ENCODE results near the gene REXO1. TPM values are rescaled to one million over a fixed set of nuclear protein-coding genes. Genes with fewer than 3 reads are reported as not detected.

The REXO1 gene
- total RNA-seq, 2 donors from 2014 or later = 22.8 to 27.4 TPM

DNA sequence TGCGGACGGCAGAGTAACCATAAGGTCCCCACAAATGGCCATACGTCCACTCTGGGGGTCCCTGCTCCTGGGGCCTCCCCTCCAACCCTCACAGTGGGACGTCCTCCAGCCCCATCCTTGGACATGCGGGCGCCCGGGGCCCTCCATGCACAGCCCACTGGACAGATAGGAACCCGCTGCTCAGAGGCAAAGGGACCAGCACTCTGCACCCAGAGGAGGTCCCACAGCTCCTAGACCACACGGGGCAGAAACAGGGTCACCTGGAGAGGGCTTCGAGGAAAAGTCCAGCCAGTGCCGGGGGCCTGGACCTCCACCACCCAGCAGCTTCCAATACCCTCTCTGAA, 11.1 kb downstream of the REXO1 start:
- DNase-seq (ENCODE audit: low spot score) = no peak
- intact Hi-C loops (cut with DNase I) = no loop called here

DNA sequence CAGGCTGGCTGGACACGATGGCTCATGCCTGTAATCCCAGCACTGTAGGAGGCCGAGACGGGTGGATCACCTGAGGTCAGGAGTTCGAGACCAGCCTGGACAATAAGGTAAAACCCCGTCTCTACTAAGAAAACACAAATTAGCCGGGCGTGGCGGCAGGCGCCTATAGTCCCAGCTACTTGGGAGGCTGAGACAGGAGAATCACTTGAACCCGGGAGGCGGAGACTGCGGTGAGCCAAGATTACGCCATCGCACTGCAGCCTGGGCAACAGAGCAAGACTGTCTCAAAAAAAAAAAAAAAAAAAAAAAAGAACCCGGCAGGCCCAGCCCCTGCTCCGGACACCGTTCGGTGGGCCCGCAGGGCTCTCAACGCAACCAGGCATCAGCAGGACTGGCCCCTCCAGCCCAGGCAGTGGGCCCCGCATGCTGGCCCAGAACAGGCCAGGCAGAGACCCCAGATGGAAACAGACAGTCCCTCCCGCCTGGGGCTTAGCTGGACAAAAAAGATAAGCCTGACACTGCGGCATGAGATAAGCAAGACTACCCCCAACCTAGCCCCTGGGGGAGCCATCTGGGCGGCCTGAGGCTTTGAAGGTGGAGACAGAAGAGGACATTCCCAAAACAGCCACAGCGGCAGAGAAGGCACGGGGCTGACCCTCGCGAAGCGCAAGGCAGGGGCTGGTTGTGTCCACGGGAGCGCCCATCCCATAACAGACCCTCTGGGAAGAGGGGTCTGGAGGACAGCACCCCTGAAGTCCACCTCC, 11.6 kb downstream of the REXO1 start:
- DNase-seq (ENCODE audit: low spot score) = no peak
- intact Hi-C loops (cut with DNase I) = no loop called here

DNA sequence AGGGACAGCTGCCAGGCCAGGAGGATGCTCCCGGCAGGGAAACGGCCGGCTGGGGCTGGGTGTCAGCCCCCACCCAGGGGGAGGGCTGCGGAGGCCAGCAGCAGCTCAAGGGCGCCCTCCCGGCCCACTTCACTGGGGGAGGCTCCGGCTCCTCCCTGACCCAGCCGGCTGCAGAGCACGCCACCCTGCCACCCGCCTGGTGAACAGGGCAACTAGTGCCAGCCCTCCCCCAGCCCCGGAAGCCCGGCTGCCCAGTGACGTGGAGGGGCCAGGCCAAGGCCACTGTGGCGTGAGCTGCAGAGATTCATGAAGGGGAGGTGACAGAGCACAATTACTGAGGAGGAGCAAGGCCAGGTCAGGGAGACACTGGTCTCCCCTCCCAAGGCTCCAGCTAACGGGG, 14.7 kb downstream of the REXO1 start:
- intact Hi-C loops (cut with DNase I) = no loop called here
- no peak for DNase-seq (ENCODE audit: low spot score)

DNA sequence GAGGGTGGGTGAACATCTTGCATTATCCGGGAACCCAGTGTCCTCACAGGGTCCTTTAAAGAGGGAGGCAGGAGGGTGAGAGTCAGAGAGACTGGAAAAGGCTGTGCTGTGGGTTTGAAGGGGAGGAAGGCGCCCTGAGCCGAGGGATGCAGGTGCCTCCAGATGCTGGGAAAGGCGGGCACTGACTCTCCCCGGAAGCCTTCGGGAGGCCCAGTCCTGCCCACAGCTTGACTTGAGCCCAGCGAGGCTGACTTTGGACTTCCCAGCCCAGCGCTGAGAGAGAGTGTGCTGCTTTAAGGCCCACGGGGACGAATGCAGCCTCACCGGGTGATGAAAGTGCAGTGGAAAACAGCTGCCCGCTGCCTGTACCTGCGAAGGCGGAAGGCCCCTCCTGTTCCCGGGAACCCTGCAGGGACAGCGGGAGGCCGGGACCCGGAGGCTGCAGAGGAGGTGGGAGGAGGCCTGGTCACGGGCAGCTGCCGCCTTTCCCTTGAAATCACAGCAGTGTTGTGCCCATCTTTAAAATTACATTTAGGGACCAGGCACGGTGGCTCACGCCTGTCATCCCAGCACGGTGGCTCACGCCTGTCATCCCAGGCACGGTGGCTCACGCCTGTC, 16.1 kb downstream of the REXO1 start:
- intact Hi-C loops (cut with DNase I) = no loop called here
- DNase-seq (ENCODE audit: low spot score) = no peak

DNA sequence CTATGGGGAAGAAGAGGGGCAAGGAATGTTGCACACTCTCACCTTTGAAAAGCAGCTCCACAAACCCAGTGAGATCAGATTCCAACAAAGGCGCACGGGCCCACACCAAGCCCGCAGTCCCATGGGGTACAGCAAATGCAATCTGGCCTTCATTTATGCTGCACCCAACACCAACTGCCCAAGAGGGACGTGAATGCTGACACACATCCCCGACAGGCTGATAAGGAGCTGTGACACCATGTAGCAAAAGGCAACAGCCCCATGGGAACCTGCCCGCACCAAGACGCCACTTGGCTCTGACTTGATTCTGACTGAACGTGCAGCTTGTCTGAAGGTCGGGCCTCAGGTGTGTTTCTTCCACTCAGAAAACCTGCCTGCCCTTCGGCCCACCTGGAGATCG, 17.3 kb downstream of the REXO1 start:
- intact Hi-C loops (cut with DNase I) = no loop called here
- DNase-seq (ENCODE audit: low spot score) = no peak

DNA sequence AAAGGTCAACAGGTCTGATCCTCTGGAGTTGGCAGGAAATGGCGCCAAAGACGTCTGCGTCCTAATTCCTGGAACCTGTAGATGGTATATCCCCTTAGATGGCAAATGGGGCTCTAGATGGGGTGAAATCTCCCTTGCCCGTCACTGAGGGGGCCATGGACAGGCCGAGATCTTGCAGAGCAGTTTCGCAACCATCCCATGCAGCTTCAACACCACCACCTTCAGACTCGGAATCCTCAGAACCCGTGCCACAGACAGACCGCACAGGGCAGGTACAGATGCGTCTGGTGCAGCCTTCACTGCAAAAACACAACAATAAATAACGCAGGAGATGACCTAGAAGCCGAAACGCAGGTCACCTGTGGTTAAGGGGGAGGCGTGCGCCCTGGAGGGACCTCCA, 17.7 kb downstream of the REXO1 start:
- DNase-seq (ENCODE audit: low spot score) = no peak
- intact Hi-C loops (cut with DNase I) = no loop called here

DNA sequence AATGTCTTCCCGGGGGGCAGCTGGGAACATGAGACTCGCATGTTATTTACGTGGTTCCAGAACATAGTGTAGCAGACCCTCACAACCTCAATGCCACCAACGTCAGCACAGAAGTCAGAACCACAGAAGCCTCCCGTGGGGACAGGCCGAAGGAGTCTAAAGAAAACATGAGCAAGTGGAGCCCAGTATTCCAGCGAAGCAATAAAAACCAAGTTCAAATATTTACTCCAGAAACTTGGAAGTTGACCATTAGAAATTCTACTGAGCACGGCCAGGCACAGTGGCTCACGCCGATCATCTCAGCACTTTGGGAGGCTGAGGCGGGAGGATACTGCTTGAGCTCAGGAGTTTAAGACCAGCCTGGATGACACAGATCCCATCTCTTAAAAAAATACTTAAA, 18.3 kb downstream of the REXO1 start:
- DNase-seq (ENCODE audit: low spot score) = no peak
- intact Hi-C loops (cut with DNase I) = no loop called here

DNA sequence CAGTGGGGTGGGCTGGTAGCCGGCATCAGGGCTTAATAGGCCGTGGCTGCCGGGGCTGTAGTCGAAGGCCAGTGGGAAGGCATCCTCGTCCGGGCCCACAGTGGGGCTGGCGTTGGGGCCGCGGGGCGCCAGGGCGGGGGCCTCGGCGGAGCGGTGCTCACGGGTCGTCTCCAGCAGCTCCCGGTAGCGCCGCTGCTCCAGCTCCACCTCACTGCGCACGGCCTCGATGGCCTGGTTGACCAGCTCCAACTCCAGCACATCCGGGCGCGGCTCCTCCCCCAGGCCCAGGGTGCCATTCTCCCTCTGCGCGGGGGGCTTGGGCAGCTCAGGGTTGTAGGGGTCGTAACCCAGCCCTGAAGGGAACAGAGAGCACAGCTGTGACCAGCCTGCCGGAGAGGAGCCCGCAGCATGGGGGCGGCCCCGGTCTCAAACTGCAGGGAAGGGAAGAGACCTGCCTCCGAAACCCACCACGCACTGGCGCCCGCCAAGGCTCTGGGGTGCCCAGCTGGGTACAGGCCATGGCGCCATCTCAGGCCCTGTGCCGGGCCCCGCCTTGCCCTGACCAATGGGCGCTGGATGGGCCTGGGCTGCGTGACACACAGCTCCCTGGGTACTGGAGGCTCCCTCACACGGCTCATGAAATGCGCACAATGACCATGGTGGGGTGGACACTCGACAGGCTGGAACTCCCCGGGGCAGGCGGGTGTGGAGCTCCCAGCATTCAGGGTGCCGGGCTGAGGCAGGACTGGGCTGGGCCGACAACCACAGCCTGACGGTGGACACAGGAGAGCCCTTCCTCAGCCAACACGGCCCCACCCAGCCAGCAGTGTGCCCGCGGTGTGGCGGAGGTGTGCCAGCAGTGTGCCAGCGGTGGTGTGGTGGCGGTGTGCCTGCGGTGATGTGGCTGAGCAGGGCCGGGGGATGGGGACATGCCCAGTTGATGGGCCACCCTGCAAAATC, 19.7 kb downstream of the REXO1 start:
- no peak for DNase-seq (ENCODE audit: low spot score)
- intact Hi-C loops (cut with DNase I) = no loop called here

DNA sequence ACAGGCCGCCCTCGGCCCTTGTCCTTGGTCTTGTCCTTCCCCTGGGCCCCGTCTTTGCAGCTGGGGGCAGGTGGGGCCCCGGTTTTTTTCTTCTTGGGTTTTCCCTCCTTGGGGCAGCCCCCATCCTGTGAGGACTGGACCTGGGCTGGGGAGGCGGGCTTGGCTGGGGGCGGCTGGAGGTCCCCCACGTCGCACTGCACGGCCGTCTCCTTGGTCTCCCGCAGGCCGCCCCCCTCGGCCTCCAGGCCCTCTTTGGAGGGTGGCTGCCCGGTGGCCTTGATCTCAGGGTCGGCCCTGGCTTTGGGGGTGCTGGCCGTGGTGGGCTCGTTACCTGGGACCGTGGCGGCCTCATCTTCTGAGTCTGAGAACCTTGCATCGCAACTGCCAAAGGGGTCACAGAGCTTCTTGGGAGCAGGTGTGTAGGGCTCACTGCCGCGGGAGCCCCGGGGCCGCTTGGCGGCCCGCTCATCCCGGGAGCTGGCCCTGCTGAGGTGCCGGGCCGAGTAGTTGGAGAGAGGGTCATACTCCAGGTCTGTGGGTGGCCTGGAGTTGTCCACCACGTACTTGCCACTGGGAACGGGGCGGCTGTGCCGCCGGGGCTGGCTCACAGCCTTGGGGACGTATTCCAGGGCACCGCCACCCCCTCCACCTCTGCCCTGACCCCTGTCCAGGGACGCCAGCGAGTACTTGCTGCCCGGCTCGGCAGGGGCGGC, 20.6 kb downstream of the REXO1 start:
- intact Hi-C loops (cut with DNase I) = no loop called here
- DNase-seq (ENCODE audit: low spot score) = no peak

DNA sequence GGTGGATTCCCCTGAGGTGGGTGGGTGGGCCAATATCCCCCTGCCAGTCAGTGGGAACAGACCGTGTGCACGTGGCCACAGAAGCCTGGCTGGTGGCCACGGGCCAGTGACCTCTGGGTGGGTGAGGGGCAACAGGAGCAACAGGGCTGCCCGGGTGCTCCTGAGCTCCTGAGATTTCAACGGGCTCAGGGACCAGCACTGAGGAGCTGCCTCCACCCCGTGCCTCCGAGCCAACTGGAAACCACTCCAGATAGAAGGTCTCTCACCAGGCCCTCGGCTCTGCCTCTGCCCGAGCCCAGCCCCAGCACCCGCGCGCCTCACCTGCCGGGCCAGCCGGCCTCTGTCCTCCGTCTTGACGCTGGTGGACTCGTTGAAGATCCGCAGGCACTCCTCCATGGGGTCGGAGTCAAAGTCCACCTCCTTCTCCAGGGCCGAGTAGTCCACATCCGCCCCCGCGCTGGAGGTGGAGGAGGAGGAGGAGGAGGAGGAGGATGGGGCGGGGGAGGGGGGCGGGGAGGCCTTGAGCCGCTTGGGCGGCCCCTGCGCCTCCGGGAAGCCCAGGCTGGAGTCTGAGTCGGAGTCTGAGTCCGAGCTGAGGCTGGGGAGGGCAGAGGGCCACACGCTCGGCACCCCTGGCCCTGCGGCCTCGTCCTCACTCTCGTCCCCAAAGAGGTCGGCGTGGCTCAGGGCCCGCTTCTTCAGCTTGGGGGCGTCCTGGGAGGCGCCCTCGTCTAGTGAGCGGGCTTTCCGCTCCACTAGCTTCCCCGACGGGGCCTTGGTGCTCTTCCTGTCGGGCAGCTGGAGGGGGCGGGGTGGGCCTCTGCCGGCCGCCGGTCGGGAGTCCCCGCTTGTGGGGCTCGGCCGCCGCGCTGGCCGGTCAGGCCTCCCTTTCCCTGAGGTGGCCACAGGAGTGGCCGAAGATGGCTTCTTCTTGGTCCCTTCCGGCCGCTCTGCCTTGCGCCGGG, 21.4 kb downstream of the REXO1 start:
- intact Hi-C loops (cut with DNase I) = no loop called here
- DNase-seq (ENCODE audit: low spot score) = no peak

DNA sequence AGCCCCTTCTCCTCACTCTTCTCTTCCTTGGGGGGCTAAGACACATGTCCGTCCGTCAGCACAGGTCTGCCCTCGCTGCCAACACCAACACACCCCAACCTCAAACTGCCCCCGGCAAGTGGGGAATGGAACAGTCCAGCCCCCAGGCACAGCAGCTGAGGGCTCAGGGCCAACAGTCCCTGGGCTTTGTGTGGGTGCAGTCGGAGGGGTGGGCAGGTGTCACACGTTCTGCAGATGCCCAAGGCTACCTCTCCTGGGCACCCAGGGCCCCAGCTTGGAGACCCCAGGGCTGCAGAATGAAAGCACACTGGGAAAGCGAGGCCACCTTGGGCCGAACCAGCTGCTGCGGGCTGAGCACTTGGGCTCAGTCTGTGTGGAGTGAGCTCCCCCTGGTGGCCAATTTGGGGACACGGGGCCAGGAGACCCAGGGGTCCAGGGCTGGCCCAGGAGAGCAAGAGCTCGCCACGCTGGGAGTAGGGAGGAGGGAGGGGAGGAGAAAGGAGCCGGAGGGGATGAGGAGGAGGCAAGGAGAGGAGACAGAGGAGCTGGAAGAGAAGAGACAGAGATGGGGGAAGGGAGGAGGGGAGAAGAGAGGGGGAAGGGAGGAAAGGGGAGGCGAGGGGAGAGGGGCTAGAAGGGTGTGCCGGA, 22.2 kb downstream of the REXO1 start:
- intact Hi-C loops (cut with DNase I) = loop anchor here in 1 of 2 donors (2.0 kb wide), 1 partner anchor 59 kb away; no protein-coding TSS in a partner anchor

DNA sequence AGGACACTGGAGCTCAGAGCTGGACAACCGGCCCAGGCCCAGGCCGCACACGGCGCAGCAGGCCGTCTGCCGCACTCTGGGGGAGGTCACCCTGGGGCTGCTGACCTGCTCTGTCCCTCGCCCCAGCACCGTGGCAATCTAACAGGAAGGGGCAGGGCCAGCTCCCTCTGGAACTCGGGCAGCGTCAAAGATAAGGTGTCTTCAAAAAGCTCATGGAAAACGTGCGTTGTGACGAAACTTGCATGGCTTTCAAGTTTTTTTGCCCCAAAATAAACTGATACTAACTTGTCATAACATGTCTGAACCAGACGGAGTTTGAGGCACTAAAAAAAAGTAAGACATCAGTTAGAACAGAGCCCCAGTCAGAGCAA, 24.0 kb downstream of the REXO1 start:
- no peak for DNase-seq (ENCODE audit: low spot score)
- intact Hi-C loops (cut with DNase I) = loop anchor here in 1 of 2 donors (2.0 kb wide), 1 partner anchor 57 kb away; no protein-coding TSS in a partner anchor

More for the DNA sequence above, 22.2 kb downstream of the REXO1 start:
- peak; percentile 93 for DNase-seq (ENCODE audit: low spot score)

DNA sequence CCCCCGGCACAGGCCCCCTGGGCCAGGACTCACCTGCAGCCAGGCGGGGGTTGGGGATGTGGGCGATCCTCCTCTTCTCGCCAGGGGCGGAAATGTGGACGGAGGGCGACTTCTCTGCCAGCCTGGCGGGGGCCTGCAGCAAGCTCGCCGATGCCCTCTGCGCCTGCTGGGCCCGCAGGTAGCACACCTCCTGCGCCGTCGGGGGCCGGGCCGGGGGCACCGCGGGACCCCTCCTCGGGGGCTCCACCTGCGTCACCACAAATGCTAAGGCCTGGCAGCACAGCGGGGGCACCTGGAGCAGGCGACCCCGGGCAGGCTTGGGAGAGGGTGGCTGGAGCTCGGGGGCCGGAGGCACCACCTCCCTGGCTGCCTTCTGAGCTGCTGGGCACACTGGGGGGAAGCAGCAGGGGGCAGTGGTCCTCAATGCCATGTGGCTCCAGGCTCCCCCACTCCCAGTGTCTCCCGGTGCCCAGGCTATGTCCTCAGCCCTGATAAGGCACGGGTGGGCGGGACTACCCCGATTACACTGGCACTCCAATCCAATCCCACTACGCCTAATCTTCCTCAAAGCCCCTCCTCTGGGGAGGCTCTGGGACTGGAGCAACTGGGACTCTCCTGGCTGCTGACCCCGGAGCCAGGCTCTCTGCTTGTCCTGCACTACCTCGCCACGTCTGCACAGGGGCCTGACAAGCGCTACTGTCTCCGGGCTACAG, 24.6 kb downstream of the REXO1 start:
- intact Hi-C loops (cut with DNase I) = loop anchor here in 1 of 2 donors (2.0 kb wide), 2 partner anchors 57 to 157 kb away; no protein-coding TSS in a partner anchor

DNA sequence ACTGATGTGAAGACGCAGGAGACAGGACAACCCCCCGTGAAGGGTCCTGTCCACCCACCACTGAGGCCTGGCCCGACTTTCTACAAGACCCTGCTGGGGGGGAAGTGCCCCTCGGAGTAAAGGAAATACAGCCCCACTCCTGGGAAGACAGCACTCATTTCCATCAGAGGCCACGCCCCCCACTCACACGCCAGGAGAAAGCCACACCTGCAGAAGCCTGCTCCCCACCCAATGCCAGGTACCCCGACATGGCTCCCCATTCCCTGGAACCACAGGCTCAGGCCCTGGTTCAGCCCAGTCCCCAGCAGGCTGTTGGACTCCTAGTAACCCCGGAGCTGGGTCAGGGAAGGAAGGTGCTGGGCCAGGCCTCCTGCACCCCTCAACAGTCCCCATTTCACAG, 25.3 kb downstream of the REXO1 start:
- no peak for DNase-seq (ENCODE audit: low spot score)
- intact Hi-C loops (cut with DNase I) = loop anchor here in 1 of 2 donors (2.0 kb wide), 1 partner anchor 158 kb away; no protein-coding TSS in a partner anchor

More for the DNA sequence above, 24.6 kb downstream of the REXO1 start:
- no peak for DNase-seq (ENCODE audit: low spot score)

DNA sequence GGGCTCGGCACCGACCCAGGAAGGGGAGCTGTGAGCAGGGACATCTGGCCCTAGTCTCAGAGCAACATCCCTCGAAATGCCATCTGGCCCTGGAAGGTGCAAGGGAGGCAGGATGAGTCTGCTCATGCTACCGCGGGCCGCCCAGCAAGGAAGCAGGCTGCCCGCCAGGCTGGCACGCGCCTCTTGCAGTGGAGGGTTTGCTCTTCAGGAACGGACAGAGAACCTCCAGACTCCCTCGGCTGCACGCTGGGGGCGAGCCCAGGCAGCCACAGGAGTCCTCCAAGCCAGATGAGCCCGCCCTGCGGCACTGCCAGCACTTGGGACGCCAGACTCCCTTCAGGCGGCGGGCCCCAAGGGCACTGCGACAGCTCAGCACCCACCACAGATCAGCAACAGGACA, 26.1 kb downstream of the REXO1 start:
- no peak for DNase-seq (ENCODE audit: low spot score)

DNA sequence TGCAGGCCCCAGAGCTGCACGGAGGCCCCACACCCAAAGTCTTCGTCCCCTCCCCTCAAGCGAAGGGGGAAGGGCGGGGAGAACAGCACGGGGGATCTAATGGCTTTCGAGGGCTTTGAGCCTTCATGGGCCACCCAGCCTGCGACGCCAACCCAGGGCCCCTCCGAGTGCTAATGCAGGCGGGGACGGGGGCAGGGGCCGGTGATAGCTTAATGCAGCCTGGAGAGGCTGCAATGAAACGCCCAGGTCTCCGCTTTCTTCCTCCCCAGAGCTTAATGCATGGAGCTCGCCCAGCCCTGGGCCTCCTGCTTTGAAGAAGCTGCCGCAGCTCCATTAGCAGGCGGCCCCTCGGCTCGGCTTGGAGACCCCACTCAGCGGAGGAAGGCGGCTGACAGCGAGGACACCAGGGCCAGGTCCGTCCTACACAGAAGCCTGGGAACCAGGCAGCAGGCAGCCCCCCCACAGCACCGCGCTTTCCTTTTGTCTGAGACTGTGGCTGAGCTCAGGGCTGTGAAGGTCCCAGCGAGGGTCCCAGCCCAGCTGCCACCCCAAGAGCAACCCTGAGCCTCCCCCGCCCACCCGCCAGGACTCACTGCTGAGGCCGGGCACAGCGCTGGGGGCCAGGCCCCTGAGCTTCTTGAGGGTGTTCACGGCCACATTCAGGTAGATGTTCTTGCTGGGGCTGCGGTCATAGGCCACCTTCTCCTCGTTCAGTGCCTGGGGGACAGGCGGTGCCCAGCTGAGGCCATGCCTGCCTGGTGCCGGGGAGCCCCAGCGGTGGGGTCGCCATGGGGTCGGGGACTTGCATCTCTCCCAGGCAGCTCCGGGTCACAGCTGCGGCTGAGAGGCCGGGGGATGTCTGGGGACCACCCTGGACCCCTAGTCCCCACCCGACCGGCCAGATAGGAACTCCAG, 28.7 kb downstream of the REXO1 start:
- DNase-seq (ENCODE audit: low spot score) = no peak
- intact Hi-C loops (cut with DNase I) = loop anchor here in 1 of 2 donors (5.0 kb wide), 1 partner anchor 1218 kb away; no protein-coding TSS in a partner anchor

More for the DNA sequence above, 26.1 kb downstream of the REXO1 start:
- intact Hi-C loops (cut with DNase I) = loop anchor here in 1 of 2 donors (2.0 kb wide), 1 partner anchor 159 kb away; no protein-coding TSS in a partner anchor

Data from posterior vena cava (tissue), 2 donors.